Hypothalamus (tissue), 51 donors: ENCODE results near the gene NR3C1.

Experiments
- DNase-seq, 51 donors: peaks; one replicate each; lab custom pipeline; 2025; lab: John Stamatoyannopoulos, UW

Gene NR3C1

DNA sequence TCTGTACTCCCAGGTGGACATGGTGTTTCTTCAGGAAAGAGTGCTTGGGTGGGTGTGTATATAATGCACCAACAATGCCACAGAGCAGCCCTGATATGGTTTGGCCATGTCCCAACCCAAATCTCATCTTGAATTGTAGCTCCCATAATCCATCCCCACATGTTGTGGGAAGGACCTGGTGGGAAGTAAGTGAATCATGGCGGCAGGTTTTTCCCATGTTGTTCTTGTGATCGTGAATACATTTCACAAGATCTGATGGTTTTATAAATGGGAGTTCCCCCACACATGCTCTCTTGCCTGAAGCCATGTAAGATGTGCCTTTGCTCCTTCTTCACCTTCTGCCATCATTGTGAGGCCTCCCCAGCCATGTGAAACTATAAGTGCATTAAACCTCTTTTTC lies 158.5 kb downstream of the NR3C1 start:
- no peak for DNase-seq

DNA sequence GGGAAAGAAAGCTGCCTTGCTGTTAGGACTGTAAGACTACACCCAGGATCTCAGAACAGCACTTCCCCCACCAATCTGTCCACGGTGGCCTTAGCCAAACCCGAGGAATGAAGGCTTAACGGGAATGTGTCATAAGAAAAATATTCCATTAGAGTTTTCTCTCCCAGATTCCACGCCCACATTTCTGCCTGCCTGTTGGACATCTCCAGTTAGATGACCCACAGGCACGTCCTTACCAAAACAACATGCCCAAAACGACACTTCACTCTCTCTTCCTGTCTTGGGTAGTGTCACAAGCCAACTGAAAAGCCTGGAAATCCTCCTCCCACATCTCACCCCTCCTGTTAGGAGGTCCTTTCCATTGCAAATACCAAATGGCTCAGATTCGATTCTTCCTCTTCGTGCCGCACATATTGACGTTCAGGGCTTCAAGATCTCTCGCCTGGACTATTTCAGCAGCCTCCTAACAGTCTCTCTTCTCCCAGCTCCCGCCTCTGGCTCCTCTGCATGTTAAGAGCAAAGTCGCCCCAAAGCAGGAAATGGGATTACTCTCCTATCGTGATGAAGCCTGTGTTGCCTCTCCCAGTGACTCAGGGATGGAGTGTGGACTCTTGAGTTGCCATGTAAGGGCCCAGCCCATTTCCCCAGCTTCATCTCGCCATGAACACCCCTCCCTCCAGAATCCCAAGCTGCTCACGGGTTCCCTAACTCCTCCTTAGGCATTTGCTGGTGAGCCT lies 159.3 kb downstream of the NR3C1 start:
- DNase-seq: no peak

DNA sequence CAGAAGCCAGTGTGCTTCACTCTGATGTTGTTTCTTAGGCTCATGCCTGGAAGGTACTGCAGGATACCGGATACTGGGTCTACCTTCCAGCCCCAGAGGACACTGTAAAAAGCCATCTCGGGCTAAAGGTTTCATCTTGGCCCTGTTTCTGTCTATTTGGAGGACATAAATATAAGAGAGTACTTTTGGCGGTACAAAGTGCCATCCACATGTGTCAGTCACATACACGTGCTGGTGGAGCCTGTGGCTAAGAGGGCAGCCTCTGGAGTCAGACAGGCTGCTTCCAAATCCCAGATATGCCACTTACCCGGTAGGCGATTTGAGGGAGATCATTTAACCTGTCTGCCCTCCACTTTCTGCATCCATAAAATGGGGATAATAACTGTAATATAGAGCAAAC lies 160.4 kb downstream of the NR3C1 start:
- DNase-seq: no peak

DNA sequence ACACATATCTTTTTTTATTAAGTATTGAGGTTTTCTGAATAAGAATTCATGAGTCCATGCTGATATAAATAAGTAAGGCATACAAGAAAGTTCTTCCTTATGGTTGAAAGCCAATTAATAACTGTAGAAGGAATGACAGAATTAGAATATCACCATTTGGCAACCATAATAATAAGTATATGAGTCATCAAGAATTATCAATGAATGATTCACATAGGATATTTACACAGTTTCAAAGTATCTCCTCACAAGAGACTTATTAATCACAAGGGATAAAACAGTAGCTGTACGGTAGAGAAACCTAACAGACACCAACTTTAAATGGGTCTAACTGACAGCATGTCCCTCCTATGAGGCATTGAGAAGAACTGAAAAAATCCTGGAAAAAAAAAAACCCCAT lies 161.6 kb downstream of the NR3C1 start:
- no peak for DNase-seq

DNA sequence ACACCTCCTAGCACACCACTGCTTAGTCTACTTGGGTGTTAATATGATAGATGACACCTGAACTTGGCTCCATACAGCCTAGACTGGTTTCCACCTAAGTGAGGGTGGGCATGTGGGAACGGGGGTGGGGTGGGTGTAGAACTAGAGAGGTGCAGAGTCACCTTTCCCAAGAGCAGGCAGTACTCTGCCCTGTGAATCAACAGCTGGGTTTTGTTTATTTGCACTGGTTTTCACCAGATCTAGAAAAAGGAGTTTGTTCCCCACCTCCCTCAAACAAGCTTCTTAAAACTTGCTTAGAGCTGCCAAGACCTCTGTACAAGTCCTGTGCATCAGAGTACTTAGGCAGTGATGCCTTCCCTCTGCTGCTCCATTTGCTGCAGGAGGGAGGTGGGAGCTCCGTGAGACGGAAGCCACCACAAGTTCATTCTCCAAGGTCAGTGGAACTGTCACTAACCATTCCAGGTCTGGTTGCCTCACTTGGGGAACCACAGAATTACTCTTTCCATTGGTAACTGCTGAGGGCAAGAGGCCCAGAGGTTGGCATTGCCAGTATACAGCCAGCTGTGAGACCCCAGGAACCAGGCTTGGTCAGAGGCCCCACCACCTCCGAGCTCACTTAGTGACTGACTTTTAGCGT lies 163.5 kb downstream of the NR3C1 start:
- no peak for DNase-seq

DNA sequence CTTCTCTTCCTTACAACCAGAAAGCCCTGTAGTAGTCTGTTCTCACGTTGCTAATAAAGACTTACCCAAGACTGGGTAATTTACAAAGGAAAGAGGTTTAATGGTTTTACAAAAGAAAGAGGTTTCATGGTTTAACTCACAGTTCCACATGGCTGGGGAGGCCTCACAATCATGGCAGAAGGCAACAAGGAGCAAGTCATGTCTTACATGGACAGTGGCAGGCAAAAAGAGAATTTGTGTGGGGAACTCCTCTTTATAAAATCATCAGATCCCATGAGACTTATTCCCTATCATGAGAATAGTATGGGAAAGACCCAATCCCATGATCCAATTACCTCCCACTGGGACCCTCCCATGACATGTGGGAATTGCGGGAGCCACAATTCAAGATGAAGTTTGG lies 164.9 kb downstream of the NR3C1 start:
- no peak for DNase-seq

DNA sequence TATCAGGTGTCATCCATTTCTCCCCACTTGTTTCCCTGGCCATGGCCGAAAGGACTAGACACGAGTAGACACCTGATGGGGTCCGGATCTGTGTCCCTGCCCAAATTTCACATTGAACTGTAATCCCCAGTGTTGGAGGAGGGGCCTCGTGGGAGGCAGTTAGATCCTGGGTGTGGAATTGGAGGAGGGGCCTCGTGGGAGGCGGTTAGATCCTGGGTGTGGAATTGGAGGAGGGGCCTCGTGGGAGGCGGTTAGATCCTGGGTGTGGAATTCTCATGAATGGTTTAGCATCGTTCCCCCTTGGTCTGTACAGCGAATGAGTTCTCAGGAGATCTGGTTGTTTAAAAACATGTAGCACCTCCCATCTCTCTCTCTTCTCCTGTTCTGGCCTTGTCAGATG lies 165.8 kb downstream of the NR3C1 start:
- DNase-seq: no peak

DNA sequence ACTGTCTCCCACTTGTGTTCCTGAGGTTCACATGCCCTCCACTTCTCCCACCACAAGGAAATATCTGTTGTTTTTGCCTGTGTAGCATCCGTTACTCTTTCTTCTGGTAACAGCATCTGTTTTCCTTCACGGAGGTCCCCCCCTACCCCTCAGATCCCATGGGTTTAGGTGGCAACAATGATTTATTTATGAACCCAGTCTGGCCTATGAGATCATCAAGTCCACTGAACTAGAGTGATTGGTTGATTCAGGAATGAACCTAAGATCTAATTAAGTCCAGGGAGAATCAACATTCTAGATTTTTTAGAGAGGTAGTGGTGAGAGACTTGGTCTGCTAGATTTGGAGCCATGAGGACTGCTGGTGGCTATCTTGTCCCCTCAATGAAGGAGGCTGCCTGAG lies 166.8 kb downstream of the NR3C1 start:
- no peak for DNase-seq

DNA sequence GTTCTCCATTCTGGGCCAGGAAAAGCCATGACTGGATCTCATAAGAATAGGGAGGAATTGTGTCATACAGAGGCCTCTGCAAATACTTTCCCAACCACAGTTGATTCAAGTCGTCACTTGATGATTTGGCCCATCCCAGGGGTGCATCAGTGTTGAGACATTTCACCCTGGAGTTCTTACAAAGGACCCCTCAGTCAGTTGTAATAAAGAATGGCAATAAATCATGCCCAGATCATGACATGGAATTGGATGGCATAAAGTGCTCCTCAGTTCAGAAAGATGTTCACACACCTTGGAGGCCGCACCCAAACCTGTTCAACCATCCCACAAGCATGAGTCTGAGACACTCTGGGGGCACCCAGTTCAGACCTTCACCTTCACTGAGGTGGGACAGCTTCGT lies 168.1 kb downstream of the NR3C1 start:
- no peak for DNase-seq

DNA sequence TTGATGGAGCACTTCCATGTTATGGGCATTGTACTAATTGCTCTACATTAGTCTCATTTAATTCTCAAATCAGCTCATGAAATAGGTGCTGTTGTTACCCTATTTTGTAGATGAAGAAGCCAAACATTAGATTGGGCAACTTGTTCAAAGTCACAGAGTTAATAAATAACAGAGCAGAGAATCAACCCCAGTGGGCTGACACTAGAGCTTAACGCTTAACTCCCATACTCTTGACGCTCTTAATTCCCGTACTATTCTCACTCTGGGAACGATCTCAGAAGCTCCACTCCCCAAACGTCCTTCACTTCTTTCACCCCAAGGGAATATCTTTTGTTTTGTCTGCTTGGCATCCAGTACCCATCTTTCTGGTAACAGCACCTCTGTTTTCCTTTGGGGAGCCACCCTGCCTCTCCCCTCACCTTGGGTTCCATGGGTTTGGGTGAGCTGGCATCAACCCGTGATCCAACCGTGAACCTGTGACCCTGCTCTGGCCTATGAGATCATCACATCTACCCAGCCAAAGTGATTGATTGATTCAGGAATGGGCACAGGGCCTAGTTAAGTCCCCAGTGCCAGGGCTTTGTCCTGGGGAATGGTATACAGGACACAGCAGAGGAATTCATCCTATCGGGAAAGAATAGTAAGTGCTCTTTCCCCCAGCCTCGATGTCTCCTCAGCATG lies 169.2 kb downstream of the NR3C1 start:
- no peak for DNase-seq

DNA sequence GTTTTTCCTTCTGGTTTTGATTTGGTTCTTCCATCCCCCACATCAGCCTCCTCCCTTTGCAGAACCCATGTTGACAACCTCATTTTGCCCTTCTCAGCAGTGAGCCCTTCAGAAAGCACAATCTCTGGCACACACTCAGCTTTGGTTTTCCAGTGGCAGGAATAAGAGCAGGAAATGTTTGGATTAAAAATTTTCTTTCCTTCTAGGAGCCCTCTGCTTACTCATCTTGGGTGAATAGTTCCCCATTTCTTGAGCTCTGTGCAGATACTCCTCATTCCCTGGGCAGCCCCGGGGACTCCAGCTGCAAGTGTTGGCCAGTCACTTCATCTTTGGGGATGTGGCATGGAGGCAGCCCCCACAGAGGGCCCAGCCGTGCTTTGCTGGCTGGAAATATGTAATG lies 170.5 kb downstream of the NR3C1 start:
- DNase-seq: no peak

DNA sequence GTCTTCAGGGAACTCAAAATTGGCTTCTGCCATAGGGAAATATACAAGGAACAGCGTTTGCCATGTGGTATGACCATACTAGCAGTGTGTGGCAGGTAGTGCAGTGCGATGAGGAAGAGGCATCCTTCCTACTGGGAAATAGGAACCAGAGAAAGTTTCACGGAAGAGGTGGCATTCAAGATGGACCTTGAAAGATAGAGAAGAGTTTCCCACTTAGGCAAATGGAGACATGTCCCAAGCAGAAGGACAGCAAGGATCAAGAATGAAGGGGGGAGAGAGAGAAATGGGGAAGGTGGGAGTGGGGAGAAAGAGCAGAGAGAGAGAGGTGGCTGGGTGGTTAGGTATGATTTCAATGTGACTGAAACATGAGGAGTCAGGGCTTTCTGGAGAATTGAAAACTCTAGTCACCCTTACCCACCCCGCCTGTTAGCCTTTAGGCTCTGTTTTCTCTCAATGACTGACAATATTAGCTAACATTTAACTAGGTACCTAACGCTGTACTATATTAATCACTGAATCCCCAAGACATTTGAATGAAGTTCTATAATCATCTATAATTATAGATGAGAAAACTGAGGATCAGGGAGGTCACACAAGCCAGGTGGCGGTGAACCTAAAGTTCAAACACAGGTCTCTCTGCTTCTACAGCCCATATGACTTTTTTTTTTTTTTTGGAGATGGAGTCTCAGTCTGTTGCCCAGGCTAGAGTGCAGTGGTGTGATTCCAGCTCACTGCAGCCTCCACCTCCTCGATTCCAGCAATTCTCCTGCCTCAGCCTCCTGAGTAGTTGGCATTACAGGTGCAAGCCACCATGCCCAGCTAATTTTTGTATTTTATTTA lies 171.3 kb downstream of the NR3C1 start:
- DNase-seq: no peak

DNA sequence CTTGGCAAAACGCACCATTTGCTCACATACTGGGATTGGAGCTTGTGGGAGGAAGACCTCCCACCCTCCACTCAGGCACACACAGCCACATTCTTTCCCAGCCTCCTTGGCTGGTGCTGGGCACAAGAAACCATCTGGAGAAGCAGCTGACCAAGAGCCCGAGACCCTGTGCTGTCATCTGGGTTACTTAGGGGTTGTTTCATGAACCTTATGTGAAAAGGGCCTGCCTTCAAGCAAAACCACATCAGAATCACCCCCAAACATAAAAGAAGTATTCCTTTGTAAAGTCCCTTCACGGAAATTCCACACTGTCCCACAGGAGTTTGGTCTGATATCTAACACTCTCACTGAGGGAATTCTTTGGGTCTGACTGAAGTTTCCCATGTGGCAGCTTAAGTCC lies 172.1 kb downstream of the NR3C1 start:
- DNase-seq: no peak

DNA sequence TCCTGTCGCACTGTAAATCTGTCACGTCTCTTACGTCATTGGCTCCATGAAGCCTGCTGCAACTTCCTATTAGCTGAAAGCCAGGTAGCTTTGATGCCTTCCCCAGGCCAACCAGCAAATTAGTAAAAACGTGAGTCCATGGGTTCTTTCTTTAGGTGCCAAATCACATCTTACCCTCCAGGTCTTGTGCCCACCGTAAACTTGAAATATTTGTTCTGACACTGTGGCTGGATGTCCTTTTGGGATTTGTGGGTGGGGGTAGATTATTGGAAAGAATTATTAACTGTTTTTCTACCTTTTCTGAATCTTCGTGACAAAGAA lies 172.8 kb downstream of the NR3C1 start:
- no peak for DNase-seq

DNA sequence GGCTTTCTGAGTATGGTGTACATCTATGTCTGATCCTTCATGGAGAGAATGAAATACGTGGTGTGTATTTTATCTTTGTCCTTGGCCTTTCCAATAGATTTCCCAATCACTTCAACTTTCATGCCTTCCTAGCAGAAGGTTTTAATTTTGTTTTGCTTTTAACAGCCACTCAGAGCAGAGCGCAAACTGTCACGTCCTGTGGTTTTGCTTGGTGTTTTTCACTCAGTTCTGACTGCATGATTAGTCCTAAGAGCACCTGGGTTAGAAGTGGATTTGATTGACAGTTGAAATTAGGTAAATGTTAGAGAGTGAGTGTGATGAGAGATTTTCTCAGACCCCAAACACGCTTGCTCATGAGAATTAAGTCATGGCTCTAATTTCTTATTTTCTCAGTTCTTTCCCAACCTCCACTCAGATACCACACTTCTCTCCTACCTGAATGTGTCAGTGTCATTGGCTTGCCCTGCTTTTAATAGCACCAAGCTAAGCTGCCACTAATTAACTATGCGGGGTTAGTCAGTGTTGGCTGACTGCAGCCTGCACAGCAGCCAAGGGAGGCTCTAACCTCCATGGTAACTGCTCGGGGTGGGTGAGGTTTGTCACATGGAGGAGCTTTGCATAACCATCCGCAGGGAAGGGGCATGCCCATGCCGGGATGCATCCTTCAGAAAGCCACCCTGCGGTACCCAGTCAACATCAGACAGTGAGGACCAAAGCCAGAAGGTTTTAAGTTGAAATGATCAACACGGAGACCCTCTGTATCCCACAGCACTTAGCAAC lies 173.4 kb downstream of the NR3C1 start:
- DNase-seq: peak in 26 of 51 donors; percentile 5 to 73 (median 32)

DNA sequence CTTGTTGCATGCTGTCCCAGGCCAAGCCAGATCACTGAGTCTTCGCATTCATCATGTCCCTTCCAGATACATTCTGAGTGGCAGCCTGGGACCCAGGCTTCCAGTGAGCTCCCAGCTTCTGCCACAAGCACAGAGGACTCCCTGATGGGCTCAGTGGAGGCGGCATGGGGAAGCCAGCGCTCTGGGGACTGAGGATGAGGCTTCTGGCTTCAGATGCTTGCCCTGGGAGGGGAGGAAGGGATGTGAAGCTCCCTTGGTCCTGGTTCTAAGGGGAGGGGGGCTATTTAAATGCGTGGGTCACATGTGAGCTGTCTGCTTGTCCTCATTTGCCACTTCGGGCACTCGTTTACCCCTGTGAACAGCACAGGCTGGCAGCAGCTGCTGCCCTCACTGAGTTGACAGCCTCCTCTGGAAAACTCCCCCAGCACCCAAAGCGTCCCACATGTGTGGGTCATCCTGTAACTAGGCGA lies 174.0 kb downstream of the NR3C1 start:
- no peak for DNase-seq

DNA sequence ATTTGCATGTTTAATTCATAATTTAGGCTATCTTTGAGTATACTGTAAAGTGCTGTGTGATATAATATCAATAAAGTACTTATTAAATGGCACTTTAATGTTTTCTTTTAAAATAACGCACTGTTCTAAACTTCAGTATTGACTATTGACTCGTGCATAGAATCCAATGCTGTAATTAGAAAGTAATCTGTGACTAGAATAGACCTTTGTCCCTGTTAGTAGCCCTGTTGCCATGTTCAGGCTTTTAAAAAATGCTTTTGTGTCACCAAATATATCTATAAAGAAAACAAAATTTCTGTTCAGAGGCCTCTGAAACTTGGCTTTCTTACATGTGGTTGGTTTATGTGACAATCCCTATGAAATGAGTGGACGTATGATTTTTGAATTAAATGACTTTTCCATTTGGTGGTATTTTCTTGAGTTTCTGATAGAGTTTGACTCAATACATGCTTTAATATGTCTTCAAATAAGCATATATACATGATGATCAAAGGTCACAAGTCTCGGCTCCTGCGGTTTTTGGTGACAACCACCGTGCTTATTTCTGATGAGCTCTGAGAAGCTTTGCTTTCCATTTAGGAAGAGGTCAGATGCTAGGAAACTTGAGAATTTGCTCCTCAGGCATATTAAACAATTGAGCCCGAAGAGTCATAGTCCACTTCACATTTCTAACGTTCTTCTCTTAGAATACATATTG lies 174.7 kb downstream of the NR3C1 start:
- DNase-seq: no peak
